Bronchial epithelial cell (primary cell): Measurements from ENCODE around the gene PPP3CA. TPM values are rescaled to one million over a fixed set of nuclear protein-coding genes. Genes with fewer than 3 reads are reported as not detected.

Experiments used
- DNase-seq: peaks from one replicate; pipeline ENCODE4 v3.0.0-alpha.2; 2010; ENCODE audit warnings: low read depth
- FAIRE-seq: peaks from 2 replicates; lab custom pipeline; 2011; peaks lifted over from hg19 to GRCh38; lab: Jason Lieb, UNC
- H3K27me3 ChIP-seq: 2 replicates; pipeline ENCODE4 v1.5.1; 2011; ENCODE audit warnings: low read length; ENCODE audit not compliant: control insufficient read depth, insufficient read depth
- H3K36me3 ChIP-seq: 2 replicates; pipeline ENCODE4 v1.5.1; 2011; ENCODE audit warnings: low read length; ENCODE audit not compliant: control insufficient read depth, insufficient read depth
- H3K4me3 ChIP-seq: 2 replicates; pipeline ENCODE4 v1.5.1; 2011; ENCODE audit warnings: mild to moderate bottlenecking, low read depth, low read length, control low read depth
- total RNA-seq: library from RNA; depleted of rRNA; stranded (reverse); fragments of >200 nt; gene quantifications from 2 replicates; pipeline ENCODE4 v1.2.1, GENCODE V29; 2014
- TF ChIP-seq, protein P1 (sequence below): IDR thresholded peaks from 2 replicates; pipeline ENCODE4 v1.5.1; 2011; ENCODE audit warnings: mild to moderate bottlenecking, moderate library complexity, low read length, control low read depth, inconsistent platforms; ENCODE audit not compliant: insufficient read depth, severe bottlenecking

Gene PPP3CA
- total RNA-seq, 1 donor from 2014 or later = 48.2 TPM

DNA sequence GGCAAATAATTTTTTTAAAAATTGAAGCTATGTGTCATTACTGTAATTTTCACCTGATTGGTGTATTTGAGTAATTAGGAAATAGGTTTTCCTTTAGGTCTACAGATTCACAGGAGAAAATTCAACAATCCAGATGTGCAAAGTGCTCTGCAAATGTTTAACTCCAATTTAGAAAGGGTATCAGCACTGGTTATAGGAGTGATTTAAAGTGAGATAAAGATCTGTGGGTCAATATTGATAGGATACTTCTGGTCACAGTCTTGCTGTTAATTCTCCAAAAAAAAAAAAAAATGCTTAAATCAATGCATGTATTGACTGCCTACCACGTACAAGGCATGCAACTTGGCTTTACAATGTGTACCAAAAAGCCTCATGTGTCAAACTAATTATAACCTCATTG, 271.3 kb downstream of the PPP3CA start:
- DNase-seq (no peak), FAIRE-seq (no peak)
- Histone ChIP-seq H3K4me3 (no peak overlapping the region), H3K36me3 (no peaks in the 10 kb centered on the region), H3K27me3 (no peaks in the 10 kb centered on the region)
- TF ChIP-seq, protein P1, sequence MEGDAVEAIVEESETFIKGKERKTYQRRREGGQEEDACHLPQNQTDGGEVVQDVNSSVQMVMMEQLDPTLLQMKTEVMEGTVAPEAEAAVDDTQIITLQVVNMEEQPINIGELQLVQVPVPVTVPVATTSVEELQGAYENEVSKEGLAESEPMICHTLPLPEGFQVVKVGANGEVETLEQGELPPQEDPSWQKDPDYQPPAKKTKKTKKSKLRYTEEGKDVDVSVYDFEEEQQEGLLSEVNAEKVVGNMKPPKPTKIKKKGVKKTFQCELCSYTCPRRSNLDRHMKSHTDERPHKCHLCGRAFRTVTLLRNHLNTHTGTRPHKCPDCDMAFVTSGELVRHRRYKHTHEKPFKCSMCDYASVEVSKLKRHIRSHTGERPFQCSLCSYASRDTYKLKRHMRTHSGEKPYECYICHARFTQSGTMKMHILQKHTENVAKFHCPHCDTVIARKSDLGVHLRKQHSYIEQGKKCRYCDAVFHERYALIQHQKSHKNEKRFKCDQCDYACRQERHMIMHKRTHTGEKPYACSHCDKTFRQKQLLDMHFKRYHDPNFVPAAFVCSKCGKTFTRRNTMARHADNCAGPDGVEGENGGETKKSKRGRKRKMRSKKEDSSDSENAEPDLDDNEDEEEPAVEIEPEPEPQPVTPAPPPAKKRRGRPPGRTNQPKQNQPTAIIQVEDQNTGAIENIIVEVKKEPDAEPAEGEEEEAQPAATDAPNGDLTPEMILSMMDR = no peak

DNA sequence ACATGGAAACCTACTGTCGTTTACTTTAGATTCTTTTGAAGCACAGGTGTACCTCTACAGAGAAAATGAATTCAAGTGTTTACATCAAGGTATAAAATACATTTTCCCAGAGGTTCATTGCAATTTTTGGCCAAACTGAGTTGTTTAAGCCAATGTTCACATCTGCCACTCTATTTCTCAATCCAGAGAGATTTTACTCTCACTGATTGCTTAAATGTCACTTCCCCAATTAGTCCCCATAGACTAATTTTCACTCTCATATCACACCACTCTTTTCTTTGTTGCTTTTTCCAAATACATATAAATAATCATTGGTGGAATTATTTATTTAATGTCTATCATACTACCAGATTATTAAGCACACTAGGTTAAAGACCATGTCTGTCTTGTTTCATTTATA, 271.8 kb downstream of the PPP3CA start:
- no peak for FAIRE-seq
- no peak for DNase-seq
- Histone ChIP-seq H3K27me3 (no peaks in the 10 kb centered on the region), H3K4me3 (no peak overlapping the region), H3K36me3 (no peaks in the 10 kb centered on the region)
- TF ChIP-seq, protein P1 = no peak

DNA sequence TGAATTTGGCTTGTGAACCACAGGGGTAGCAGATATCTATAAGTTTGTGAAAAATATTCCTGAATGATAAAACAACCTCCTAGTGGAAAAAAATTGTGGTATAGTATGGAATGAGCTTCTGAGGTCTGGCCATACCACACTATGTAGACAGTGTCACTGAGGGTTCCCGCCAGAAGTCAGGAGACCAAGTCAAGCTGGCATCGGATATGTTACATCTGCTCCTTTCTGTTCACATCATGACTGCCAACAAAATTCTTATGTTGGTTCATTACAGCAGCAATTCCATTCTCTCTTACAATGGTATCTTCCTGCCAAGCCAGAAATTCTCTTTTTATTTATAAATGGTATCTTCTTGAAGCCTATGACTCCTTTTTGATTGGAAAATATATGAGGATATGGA, 273.0 kb downstream of the PPP3CA start:
- Histone ChIP-seq H3K4me3 (no peak overlapping the region), H3K27me3 (no peaks in the 10 kb centered on the region), H3K36me3 (no peaks in the 10 kb centered on the region)
- FAIRE-seq (no peak), DNase-seq (no peak)
- TF ChIP-seq, protein P1 = no peak

DNA sequence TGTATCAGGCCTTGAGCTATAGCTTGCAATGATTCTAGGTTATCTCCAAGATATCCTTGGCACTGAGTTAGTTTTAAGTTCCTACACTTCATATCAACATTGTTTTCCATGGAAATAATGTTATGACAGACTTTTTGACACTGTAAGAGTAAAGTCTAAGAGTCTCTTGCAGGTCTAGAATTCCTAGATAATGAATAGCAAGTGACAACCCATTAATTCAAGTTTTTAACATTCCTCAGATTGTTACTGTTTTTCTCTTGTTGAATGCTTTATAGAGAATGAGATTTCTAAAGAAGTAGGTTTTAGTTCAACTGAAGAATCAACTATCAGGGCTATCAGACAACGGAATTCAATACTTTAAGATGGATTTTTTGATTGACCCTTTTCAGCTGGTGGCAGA, 276.1 kb downstream of the PPP3CA start:
- no peak for DNase-seq
- no peak for FAIRE-seq
- H3K4me3 ChIP-seq = no peak overlapping the region
- no peaks in the 10 kb centered on the region for H3K36me3 ChIP-seq
- TF ChIP-seq, protein P1 = no peak
- H3K27me3 ChIP-seq = no peaks in the 10 kb centered on the region

DNA sequence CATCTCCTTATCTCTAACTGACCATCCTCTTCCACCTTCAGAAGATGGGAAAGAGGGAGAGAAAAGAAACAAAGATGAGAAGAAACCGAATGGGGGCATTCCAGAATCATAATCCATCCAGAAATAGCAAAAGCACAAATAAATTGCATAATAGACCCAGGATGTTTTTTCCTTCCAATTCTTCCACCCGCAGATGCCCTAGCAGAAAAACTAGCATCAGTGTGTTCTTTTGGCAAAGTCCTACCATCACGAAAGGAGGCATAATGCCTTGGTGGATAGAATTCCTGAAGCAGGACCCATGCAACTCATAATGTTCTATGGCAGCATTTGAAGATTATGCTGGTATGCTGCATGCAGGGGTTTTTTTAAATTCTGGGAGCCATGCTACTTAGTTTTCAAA, 279.2 kb downstream of the PPP3CA start:
- FAIRE-seq = no peak
- TF ChIP-seq, protein P1 = no peak
- H3K4me3 ChIP-seq = no peak overlapping the region
- H3K36me3 ChIP-seq = no peaks in the 10 kb centered on the region
- no peaks in the 10 kb centered on the region for H3K27me3 ChIP-seq
- DNase-seq = no peak

DNA sequence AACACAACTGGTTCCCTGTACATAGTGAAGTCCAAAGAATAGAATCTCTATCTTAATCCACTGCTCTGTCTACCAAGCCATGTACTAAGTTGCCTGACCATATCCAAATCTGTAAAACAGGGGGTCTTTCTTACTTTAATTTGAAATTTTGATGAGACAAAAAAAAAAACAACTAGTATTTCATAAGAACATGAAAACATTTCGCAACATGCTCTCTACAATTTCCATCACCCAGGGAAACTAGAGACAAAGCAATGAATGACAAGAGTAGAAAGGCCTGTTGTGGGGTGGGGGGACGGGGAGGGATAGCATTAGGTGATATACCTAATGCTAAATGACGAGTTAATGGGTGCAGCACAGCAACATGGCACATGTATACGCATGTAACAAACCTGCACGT, 279.9 kb downstream of the PPP3CA start:
- Histone ChIP-seq H3K36me3 (no peaks in the 10 kb centered on the region), H3K27me3 (no peaks in the 10 kb centered on the region), H3K4me3 (no peak overlapping the region)
- DNase-seq = peak; percentile 3
- TF ChIP-seq, protein P1 = no peak
- FAIRE-seq = no peak
